ENCODE data around the gene UNC13D.

Gene UNC13D

DNA sequence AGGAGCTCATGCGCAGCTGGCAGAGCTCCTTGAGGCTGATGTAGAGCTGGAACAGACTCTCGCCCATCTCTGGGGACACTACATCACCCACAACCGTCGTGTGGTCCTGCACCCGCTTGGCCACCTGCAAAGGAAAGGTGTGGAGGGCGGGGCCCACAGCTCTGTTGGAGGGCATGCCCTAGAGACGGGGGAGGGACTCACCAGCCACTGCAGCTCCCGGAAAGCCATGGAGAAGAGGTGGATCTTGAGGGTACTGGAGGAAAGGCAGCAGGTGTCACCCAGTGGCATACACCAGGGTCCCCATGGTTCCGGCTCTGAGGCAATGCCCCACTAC, 8.6 kb downstream of the UNC13D start:
- POLR2A ChIA-PET: interaction anchor here (2.2 kb wide), 1 partner anchor 56 kb away, joined by 5 read pairs; a partner anchor contains a TSS
- CTCF ChIA-PET: interaction anchor here (1.0 to 2.4 kb wide), 4 partner anchors 8 to 13 kb away, joined by 3 to 7 read pairs (median 4); no protein-coding TSS in a partner anchor
- DNase-seq (ENCODE audit: extremely low spot score): no peak
- TF ChIP-seq CTCF (IDR thresholded peaks at IDR 0.05; ENCODE audit: control extremely low read depth, extremely low read depth, low read depth, missing control alignments): no peak

- ChIA-PET POLR2A (interaction anchor here (0.5 to 2.2 kb wide), 4 partner anchors 9 to 62 kb away, joined by 3 to 6 read pairs (median 4); partner anchors contain the start of gene UNC13D), CTCF (interaction anchor here (1.0 to 2.4 kb wide), 10 partner anchors 8 to 82 kb away, joined by 3 to 8 read pairs (median 3); partner anchors contain the start of genes GALK1 and WBP2)
- TF ChIP-seq CTCF (IDR thresholded peaks at IDR 0.05; ENCODE audit: control extremely low read depth, extremely low read depth, low read depth, missing control alignments): no peak
- no peak for DNase-seq (ENCODE audit: extremely low spot score)
These were observed 9.1 kb downstream of the UNC13D start for GRCh38 chr17:75834928-75835653.

- ChIA-PET POLR2A (interaction anchor here (0.5 to 2.2 kb wide), 4 partner anchors 10 to 62 kb away, joined by 3 to 6 read pairs (median 4); partner anchors contain the start of gene UNC13D), CTCF (interaction anchor here (1.1 to 2.4 kb wide), 8 partner anchors 9 to 81 kb away, joined by 3 to 8 read pairs (median 3); partner anchors contain the start of genes GALK1 and WBP2)
- TF ChIP-seq CTCF (IDR thresholded peaks at IDR 0.05; ENCODE audit: control extremely low read depth, extremely low read depth, low read depth, missing control alignments): no peak
- no peak for DNase-seq (ENCODE audit: extremely low spot score)
These were observed 9.8 kb downstream of the UNC13D start for GRCh38 chr17:75834279-75834920.

GRCh38 chr17:75832652-75833400, 11.4 kb downstream of the UNC13D start:
- DNase-seq (ENCODE audit: extremely low spot score): no peak
- no peak for TF ChIP-seq CTCF (IDR thresholded peaks at IDR 0.05; ENCODE audit: control extremely low read depth, extremely low read depth, low read depth, missing control alignments)
- ChIA-PET POLR2A (interaction anchor here (1.2 to 1.7 kb wide), 2 partner anchors 53 to 57 kb away, joined by 3 to 4 read pairs; no protein-coding TSS in a partner anchor), CTCF (interaction anchor here (1.4 to 11.5 kb wide), 4 partner anchors 8 to 79 kb away, joined by 3 to 135 read pairs (median 6); partner anchors contain the start of gene UNC13D)

GRCh38 chr17:75832164-75832651, 12.0 kb downstream of the UNC13D start:
- no peak for TF ChIP-seq CTCF (IDR thresholded peaks at IDR 0.05; ENCODE audit: control extremely low read depth, extremely low read depth, low read depth, missing control alignments)
- ChIA-PET POLR2A (interaction anchor here (1.2 to 1.7 kb wide), 2 partner anchors 52 to 57 kb away, joined by 3 to 4 read pairs; no protein-coding TSS in a partner anchor), CTCF (interaction anchor here (1.4 to 11.5 kb wide), 3 partner anchors 8 to 17 kb away, joined by 3 to 135 read pairs (median 3); partner anchors contain the start of gene UNC13D)
- DNase-seq (ENCODE audit: extremely low spot score): no peak

All from GM10248 (cell line).